Measurements from ENCODE around the gene B3GNT4. TPM values are rescaled to one million over a fixed set of nuclear protein-coding genes. Genes with fewer than 3 reads are reported as not detected.
A peak's percentile ranks its signal among the peaks of the same experiment; 100 is the strongest.

The B3GNT4 gene
- total and polyA plus RNA-seq, 2 of the 13 experiments (the other 11 are each of a cell fraction or from before 2014, with no cell fraction given), result 0.04 to 0.21 TPM

DNA sequence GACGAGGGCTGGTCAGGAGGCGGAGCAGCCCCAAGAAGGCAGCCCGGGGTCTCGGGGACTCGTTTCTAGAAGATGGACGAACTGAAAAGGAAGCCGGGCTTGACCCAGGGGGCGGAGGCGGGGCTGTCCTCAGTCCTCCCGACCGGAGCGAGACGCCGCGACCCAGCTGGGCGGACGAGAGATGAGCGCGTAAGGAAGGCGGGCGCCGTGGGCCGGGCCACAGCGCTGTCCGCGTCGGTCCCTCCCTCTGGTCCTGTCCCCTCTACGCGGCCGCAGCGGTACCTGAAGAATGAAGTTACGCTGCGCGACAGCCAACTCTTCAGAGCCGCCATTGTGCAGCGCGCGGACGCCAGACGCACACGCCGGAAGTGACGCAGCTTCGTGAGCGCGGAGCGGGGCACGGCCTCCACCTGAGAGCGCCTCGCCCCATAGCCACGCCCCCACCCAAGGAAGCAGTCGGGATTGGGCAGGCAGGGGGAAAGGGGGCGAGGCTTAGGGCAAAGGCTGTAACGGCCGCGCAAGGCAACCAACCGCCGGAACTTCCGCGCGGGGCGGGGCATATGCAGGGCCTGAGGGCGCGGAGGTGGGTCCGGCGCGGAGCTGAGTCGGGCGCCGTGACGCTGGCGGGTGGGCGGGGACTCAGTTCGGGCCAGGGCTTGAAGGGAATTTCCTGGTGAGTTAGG is 22.3 kb downstream of the B3GNT4 start, which contains the start of gene DIABLO (continued):
- TF ChIP-seq, protein P1, sequence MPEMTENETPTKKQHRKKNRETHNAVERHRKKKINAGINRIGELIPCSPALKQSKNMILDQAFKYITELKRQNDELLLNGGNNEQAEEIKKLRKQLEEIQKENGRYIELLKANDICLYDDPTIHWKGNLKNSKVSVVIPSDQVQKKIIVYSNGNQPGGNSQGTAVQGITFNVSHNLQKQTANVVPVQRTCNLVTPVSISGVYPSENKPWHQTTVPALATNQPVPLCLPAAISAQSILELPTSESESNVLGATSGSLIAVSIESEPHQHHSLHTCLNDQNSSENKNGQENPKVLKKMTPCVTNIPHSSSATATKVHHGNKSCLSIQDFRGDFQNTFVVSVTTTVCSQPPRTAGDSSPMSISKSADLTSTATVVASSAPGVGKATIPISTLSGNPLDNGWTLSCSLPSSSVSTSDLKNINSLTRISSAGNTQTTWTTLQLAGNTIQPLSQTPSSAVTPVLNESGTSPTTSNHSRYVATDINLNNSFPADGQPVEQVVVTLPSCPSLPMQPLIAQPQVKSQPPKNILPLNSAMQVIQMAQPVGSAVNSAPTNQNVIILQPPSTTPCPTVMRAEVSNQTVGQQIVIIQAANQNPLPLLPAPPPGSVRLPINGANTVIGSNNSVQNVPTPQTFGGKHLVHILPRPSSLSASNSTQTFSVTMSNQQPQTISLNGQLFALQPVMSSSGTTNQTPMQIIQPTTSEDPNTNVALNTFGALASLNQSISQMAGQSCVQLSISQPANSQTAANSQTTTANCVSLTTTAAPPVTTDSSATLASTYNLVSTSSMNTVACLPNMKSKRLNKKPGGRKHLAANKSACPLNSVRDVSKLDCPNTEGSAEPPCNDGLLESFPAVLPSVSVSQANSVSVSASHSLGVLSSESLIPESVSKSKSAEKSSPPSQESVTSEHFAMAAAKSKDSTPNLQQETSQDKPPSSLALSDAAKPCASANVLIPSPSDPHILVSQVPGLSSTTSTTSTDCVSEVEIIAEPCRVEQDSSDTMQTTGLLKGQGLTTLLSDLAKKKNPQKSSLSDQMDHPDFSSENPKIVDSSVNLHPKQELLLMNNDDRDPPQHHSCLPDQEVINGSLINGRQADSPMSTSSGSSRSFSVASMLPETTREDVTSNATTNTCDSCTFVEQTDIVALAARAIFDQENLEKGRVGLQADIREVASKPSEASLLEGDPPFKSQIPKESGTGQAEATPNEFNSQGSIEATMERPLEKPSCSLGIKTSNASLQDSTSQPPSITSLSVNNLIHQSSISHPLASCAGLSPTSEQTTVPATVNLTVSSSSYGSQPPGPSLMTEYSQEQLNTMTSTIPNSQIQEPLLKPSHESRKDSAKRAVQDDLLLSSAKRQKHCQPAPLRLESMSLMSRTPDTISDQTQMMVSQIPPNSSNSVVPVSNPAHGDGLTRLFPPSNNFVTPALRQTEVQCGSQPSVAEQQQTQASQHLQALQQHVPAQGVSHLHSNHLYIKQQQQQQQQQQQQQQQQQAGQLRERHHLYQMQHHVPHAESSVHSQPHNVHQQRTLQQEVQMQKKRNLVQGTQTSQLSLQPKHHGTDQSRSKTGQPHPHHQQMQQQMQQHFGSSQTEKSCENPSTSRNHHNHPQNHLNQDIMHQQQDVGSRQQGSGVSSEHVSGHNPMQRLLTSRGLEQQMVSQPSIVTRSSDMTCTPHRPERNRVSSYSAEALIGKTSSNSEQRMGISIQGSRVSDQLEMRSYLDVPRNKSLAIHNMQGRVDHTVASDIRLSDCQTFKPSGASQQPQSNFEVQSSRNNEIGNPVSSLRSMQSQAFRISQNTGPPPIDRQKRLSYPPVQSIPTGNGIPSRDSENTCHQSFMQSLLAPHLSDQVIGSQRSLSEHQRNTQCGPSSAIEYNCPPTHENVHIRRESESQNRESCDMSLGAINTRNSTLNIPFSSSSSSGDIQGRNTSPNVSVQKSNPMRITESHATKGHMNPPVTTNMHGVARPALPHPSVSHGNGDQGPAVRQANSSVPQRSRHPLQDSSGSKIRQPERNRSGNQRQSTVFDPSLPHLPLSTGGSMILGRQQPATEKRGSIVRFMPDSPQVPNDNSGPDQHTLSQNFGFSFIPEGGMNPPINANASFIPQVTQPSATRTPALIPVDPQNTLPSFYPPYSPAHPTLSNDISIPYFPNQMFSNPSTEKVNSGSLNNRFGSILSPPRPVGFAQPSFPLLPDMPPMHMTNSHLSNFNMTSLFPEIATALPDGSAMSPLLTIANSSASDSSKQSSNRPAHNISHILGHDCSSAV (CRISPR knock-in tag; IDR thresholded peaks at IDR 0.05; ENCODE audit: borderline replicate concordance), result no peak
- TF ChIP-seq, protein P2, sequence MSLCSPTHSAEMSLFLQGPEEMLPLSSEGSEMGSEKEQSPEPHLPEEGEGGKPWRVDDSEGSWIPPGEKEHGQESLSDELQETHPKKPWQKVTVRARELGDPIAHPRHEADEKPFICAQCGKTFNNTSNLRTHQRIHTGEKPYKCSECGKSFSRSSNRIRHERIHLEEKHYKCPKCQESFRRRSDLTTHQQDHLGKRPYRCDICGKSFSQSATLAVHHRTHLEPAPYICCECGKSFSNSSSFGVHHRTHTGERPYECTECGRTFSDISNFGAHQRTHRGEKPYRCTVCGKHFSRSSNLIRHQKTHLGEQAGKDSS (CRISPR knock-in tag; IDR thresholded peaks at IDR 0.05; ENCODE audit: borderline replicate concordance, low read depth), result no peak; the same call in 1 of the 2 replicates
- TF ChIP-seq ZNF451 (CRISPR knock-in tag; IDR thresholded peaks at IDR 0.05), result no peak; the same call in 1 of the 2 replicates
- no peak; the same call in 1 of the 2 replicates for TF ChIP-seq NKX3-1 (CRISPR knock-in tag; IDR thresholded peaks at IDR 0.05)
- TF ChIP-seq, protein P3, sequence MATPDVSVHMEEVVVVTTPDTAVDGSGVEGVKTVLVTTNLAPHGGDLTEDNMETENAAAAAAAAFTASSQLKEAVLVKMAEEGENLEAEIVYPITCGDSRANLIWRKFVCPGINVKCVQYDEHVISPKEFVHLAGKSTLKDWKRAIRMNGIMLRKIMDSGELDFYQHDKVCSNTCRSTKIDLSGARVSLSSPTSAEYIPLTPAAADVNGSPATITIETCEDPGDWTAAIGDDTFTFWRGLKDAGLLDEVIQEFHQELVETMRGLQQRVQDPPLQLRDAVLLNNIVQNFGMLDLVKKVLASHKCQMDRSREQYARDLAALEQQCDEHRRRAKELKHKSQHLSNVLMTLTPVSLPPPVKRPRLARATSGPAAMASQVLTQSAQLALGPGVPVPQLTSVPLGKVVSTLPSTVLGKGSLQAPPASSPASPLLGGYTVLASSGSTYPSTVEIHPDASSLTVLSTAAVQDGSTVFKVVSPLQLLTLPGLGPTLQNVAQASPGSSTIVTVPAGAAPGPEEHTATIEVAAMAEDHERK (CRISPR knock-in tag; IDR thresholded peaks at IDR 0.05; ENCODE audit: low read depth), result peak; percentile 98
- TF ChIP-seq MBD4 (IDR thresholded peaks at IDR 0.05; ENCODE audit: borderline replicate concordance, low read length), result no peak
- TF ChIP-seq TOPORS (CRISPR knock-in tag; IDR thresholded peaks at IDR 0.05), result peak; percentile 84; the same call in 1 of the 2 replicates
- TF ChIP-seq ZNF510 (CRISPR knock-in tag; IDR thresholded peaks at IDR 0.05; ENCODE audit: low read depth), result no peak
- TF ChIP-seq, protein P4, sequence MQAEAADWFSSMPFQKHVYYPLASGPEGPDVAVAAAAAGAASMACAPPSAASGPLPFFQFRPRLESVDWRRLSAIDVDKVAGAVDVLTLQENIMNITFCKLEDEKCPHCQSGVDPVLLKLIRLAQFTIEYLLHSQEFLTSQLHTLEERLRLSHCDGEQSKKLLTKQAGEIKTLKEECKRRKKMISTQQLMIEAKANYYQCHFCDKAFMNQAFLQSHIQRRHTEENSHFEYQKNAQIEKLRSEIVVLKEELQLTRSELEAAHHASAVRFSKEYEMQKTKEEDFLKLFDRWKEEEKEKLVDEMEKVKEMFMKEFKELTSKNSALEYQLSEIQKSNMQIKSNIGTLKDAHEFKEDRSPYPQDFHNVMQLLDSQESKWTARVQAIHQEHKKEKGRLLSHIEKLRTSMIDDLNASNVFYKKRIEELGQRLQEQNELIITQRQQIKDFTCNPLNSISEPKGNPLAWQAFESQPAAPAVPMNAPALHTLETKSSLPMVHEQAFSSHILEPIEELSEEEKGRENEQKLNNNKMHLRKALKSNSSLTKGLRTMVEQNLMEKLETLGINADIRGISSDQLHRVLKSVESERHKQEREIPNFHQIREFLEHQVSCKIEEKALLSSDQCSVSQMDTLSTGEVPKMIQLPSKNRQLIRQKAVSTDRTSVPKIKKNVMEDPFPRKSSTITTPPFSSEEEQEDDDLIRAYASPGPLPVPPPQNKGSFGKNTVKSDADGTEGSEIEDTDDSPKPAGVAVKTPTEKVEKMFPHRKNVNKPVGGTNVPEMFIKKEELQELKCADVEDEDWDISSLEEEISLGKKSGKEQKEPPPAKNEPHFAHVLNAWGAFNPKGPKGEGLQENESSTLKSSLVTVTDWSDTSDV (CRISPR knock-in tag; IDR thresholded peaks at IDR 0.05), result no peak; the same call in 1 of the 2 replicates
- peak; percentile 82; the same call in 1 of the 2 replicates for TF ChIP-seq ZNF205 (CRISPR knock-in tag; IDR thresholded peaks at IDR 0.05)
- no peak for TF ChIP-seq ZNF143 (CRISPR knock-in tag; IDR thresholded peaks at IDR 0.05)
- TF ChIP-seq ZBTB7B (CRISPR knock-in tag; IDR thresholded peaks at IDR 0.05), result 0 out of 2 replicates have a peak, but pooled peaks have one; percentile 36
- TF ChIP-seq ZNF460 (CRISPR knock-in tag; IDR thresholded peaks at IDR 0.05; ENCODE audit: borderline replicate concordance), result no peak; the same call in 1 of the 2 replicates
- no peak for TF ChIP-seq PITX1 (CRISPR knock-in tag; IDR thresholded peaks at IDR 0.05)

Data from HepG2 (cell line).